OCI-LY1 (cell line): ENCODE data around the gene RAB8B.

Source experiments
- H2AFZ ChIP-seq: fragments of 200-600 bp; sonication (generic), shearing (Covaris generic); 2 replicates; pipeline ENCODE4 v1.6.0; 2014; ENCODE audit warnings: antibody characterized with exemption, mild to moderate bottlenecking, low read length
- H3F3A ChIP-seq: fragments of 200-600 bp; sonication (generic), shearing (Covaris generic); 2 replicates; pipeline ENCODE4 v1.6.0; 2014; ENCODE audit warnings: mild to moderate bottlenecking, antibody characterized with exemption, low read length, moderate library complexity; ENCODE audit not compliant: insufficient read depth
- H3K27ac ChIP-seq: fragments of 200-600 bp; sonication (generic); 2 replicates; pipeline ENCODE4 v1.5.1; 2014; ENCODE audit warnings: low read length, mixed run types, mild to moderate bottlenecking, low read depth; ENCODE audit not compliant: poor library complexity, severe bottlenecking
- H3K27me3 ChIP-seq: fragments of 200-600 bp; sonication (generic); 2 replicates; pipeline ENCODE4 v1.6.0; 2014; ENCODE audit warnings: antibody characterized with exemption, mild to moderate bottlenecking, low read length, moderate library complexity; ENCODE audit not compliant: insufficient read depth
- H3K36me3 ChIP-seq: fragments of 200-600 bp; sonication (generic); 2 replicates; pipeline ENCODE4 v1.6.1; 2014; ENCODE audit warnings: mild to moderate bottlenecking, antibody characterized with exemption, low read length, moderate library complexity, mixed read lengths; ENCODE audit not compliant: insufficient read depth
- H3K4me1 ChIP-seq: fragments of 200-600 bp; sonication (generic); 2 replicates; pipeline ENCODE4 v1.5.1; 2014; ENCODE audit warnings: mild to moderate bottlenecking, low read length, moderate library complexity; ENCODE audit not compliant: insufficient read depth, severe bottlenecking
- H3K4me2 ChIP-seq: fragments of 200-600 bp; sonication (generic), shearing (Covaris generic); 2 replicates; pipeline ENCODE4 v1.6.1; 2014; ENCODE audit warnings: low read length
- H3K4me3 ChIP-seq: fragments of 200-600 bp; sonication (generic); 2 replicates; pipeline ENCODE4 v1.5.1; 2014; ENCODE audit warnings: low read length, low read depth, mild to moderate bottlenecking, mixed read lengths; ENCODE audit not compliant: poor library complexity, severe bottlenecking
- H3K79me2 ChIP-seq: fragments of 200-600 bp; shearing (Covaris generic); 2 replicates; pipeline ENCODE4 v1.6.1; 2016; ENCODE audit warnings: mixed run types, low read length, mixed read lengths; ENCODE audit not compliant: insufficient read depth
- H3K9ac ChIP-seq: fragments of 200-600 bp; sonication (generic), shearing (Covaris generic); 2 replicates; pipeline ENCODE4 v1.6.1; 2014; ENCODE audit warnings: mild to moderate bottlenecking, low read length, mixed read lengths
- H3K9me2 ChIP-seq: fragments of 200-600 bp; sonication (generic), shearing (Covaris generic); 2 replicates; pipeline ENCODE4 v1.6.1; 2014; ENCODE audit warnings: low read depth, mild to moderate bottlenecking, low read length, mixed read lengths
- H3K9me3 ChIP-seq: fragments of 200-600 bp; shearing (Covaris generic); 2 replicates; pipeline ENCODE4 v1.6.1; 2014; ENCODE audit warnings: low read length, mixed read lengths
- H4K20me1 ChIP-seq: fragments of 200-600 bp; sonication (generic), shearing (Covaris generic); 2 replicates; pipeline ENCODE4 v1.6.0; 2016; ENCODE audit warnings: mild to moderate bottlenecking, low read length; ENCODE audit not compliant: insufficient read depth
- EZH2 ChIP-seq: fragments of 200-600 bp; sonication (generic), shearing (Covaris generic); IDR thresholded peaks from 2 replicates; pipeline ENCODE4 v1.8.0; 2017; ENCODE audit warnings: borderline replicate concordance, mixed run types, mild to moderate bottlenecking, antibody characterized with exemption, low read length, moderate library complexity, mixed read lengths
- TF ChIP-seq, protein P1 (sequence below): fragments of 200-600 bp; sonication (generic), shearing (Covaris generic); IDR thresholded peaks from 2 replicates; pipeline ENCODE4 v1.5.1; 2017; ENCODE audit warnings: mild to moderate bottlenecking, antibody characterized with exemption, low read length, moderate library complexity, mixed read lengths

RAB8B gene

DNA sequence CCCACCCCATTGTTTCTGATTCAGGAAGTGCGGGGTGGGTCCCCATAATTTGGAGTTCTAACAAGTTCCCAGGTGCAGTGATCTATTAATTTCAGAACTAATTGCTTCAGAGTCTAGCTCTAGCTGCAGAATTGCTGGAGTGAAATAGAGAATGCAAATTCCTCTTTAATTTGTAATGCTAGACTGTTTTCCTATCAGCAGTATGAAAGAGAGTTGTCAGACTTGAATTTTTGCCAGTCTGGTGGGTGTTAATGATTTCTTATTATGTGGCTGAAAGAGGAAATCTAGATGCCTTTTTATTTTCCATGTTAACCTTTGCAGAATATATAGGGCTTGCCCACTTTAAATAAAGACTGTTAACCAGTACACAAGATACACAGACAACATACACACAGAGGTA, 111.7 kb downstream of the RAB8B start:
- Histone ChIP-seq H3K36me3 (peaks cover 22% of the 10 kb centered on the region), H3K9ac (no peak overlapping the region), H3K27me3 (no peaks in the 10 kb centered on the region), H3K79me2 (no peaks in the 10 kb centered on the region), H2AFZ (no peak overlapping the region), H3K4me2 (no peak overlapping the region), H3F3A (no peaks in the 10 kb centered on the region), H3K4me3 (no peak overlapping the region), H4K20me1 (no peaks in the 10 kb centered on the region), H3K9me3 (no peaks in the 10 kb centered on the region), H3K27ac (no peak overlapping the region), H3K9me2 (no peaks in the 10 kb centered on the region), H3K4me1 (no peaks in the 10 kb centered on the region)
- TF ChIP-seq EZH2 = no peak
- TF ChIP-seq, protein P1, sequence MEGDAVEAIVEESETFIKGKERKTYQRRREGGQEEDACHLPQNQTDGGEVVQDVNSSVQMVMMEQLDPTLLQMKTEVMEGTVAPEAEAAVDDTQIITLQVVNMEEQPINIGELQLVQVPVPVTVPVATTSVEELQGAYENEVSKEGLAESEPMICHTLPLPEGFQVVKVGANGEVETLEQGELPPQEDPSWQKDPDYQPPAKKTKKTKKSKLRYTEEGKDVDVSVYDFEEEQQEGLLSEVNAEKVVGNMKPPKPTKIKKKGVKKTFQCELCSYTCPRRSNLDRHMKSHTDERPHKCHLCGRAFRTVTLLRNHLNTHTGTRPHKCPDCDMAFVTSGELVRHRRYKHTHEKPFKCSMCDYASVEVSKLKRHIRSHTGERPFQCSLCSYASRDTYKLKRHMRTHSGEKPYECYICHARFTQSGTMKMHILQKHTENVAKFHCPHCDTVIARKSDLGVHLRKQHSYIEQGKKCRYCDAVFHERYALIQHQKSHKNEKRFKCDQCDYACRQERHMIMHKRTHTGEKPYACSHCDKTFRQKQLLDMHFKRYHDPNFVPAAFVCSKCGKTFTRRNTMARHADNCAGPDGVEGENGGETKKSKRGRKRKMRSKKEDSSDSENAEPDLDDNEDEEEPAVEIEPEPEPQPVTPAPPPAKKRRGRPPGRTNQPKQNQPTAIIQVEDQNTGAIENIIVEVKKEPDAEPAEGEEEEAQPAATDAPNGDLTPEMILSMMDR = no peak

DNA sequence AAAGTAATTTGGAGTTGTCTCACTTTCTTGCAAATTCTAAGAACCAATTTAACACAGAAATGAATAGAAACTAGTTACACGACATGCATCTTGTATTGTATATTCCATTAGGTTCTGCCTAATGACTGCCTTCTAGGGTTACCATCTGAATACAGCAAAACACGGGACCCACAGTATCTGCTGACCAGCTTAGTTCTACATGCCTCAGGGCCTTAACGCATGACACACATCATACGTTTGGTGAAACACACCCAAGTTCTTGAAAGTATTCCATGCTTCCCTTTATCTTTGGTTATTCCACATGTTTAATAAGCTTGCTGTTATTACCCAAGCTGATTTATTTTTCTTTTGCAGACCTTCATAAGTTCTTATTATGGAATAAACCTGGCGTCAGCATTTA, 115.9 kb downstream of the RAB8B start:
- Histone ChIP-seq H3K4me3 (no peak overlapping the region), H3K36me3 (peaks cover 31% of the 10 kb centered on the region), H4K20me1 (no peaks in the 10 kb centered on the region), H3K27ac (no peak overlapping the region), H3K9me3 (no peaks in the 10 kb centered on the region), H3K79me2 (no peaks in the 10 kb centered on the region), H3K9me2 (no peaks in the 10 kb centered on the region), H3F3A (no peaks in the 10 kb centered on the region), H3K4me2 (no peak overlapping the region), H3K27me3 (no peaks in the 10 kb centered on the region), H2AFZ (no peak overlapping the region), H3K9ac (no peak overlapping the region), H3K4me1 (no peaks in the 10 kb centered on the region)
- TF ChIP-seq, protein P1 = no peak
- no peak for TF ChIP-seq EZH2

DNA sequence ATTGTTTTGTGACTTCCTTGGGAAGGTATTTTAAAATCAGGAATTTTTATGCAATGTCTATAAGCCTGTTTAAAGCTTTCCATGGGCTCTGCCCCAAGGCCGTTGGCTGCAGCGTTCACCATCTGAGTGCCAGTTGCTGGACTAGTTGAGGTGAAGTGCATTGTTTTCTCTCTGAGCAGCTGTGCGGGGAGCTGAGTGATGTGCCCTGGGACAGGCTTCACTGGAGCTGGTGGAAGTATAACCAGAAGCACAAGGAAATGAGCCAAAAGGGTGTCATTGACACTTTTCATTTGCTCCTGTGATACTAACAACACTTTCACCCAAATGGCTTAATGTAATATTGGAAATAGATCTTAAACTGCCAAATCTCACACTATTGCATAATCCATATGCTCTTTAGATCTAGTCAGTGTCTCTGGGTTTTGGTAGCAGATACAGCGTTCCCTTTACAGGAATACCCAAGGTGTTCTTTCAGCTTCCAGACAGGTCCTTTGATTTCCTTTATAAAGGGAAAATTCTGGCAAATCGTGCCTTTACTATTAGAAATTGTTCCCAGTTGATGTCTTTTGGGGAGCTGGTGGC, 117.2 kb downstream of the RAB8B start:
- Histone ChIP-seq H3F3A (no peaks in the 10 kb centered on the region), H3K9ac (no peak overlapping the region), H3K9me2 (no peaks in the 10 kb centered on the region), H3K4me1 (no peaks in the 10 kb centered on the region), H3K36me3 (peaks cover 31% of the 10 kb centered on the region), H3K79me2 (no peaks in the 10 kb centered on the region), H2AFZ (no peak overlapping the region), H4K20me1 (no peaks in the 10 kb centered on the region), H3K9me3 (no peaks in the 10 kb centered on the region), H3K4me3 (no peak overlapping the region), H3K4me2 (no peak overlapping the region), H3K27me3 (no peaks in the 10 kb centered on the region), H3K27ac (no peak overlapping the region)
- TF ChIP-seq, protein P1 = no peak
- TF ChIP-seq EZH2 = no peak
